Measurements from ENCODE around the gene CORT. TPM values are rescaled to one million over a fixed set of nuclear protein-coding genes. Genes with fewer than 3 reads are reported as not detected.
"Not testable (repeated sequence)": the region's sequence is repeated elsewhere in the genome, so short reads cannot be mapped to it uniquely, and the experiment has no call there.

The CORT gene
- total RNA-seq, 1 donor from 2014 or later: 0.52 TPM

- Histone ChIP-seq H3K9me3 (ENCODE audit: control insufficient read depth in 3 of 3, low read length in 3 of 3) (no peaks in the 10 kb centered on the region), H3K27ac (ENCODE audit: low read depth, low read length) (no peak overlapping the region), H3K9ac (ENCODE audit: low read depth in 1 of 3, low read length in 3 of 3) (no peak overlapping the region), H3K4me3 (ENCODE audit: low read length in 3 of 3) (no peak overlapping the region), H3K4me1 (ENCODE audit: control insufficient read depth in 3 of 3, insufficient read depth in 3 of 3, low read length in 3 of 3) (peaks cover 0 to 2% (median 0%) of the 10 kb centered on the region in 3 donors), H3K36me3 (ENCODE audit: control insufficient read depth in 3 of 3, insufficient read depth in 3 of 3, low read length in 3 of 3) (no peaks in the 10 kb centered on the region), H3K27me3 (ENCODE audit: control insufficient read depth in 3 of 3, insufficient read depth in 3 of 3, low read length in 3 of 3) (peaks cover 8 to 18% (median 10%) of the 10 kb centered on the region in 3 donors)
Observed at GRCh38 chr1:10451287-10451686, 1.5 kb downstream of the CORT start.

DNA sequence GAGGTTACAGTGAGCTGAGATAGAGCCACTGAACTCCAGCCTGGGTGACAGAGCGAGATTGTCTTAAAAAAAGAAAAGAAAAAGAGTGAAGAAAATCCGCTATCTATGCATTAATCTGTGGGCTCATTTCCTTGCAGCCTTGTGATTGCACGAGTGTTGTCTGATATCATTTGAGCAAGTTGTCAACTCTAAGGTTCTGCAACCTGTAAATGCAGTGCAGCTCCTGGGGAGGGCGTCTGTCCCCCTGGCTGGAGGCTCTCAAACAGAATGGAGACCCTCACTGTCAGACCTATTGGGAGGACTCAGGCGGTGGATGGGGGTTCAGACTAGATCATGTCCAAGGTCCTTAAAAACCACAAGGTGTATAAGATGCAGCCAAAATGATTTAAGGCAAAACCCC, 6.2 kb downstream of the CORT start:
- no peaks in the 10 kb centered on the region for H3K9me3 ChIP-seq (ENCODE audit: control insufficient read depth in 3 of 3, low read length in 3 of 3)
- no peak overlapping the region for H3K9ac ChIP-seq (ENCODE audit: low read depth in 1 of 3, low read length in 3 of 3)
- peaks cover 0 to under 1% (median 0%) of the 10 kb centered on the region in 3 donors for H3K36me3 ChIP-seq (ENCODE audit: control insufficient read depth in 3 of 3, insufficient read depth in 3 of 3, low read length in 3 of 3)
- H3K27me3 ChIP-seq (ENCODE audit: control insufficient read depth in 3 of 3, insufficient read depth in 3 of 3, low read length in 3 of 3): no peaks in the 10 kb centered on the region
- no peak overlapping the region for H3K4me3 ChIP-seq (ENCODE audit: low read length in 3 of 3)
- peaks cover 0 to 2% (median 0%) of the 10 kb centered on the region in 3 donors for H3K4me1 ChIP-seq (ENCODE audit: control insufficient read depth in 3 of 3, insufficient read depth in 3 of 3, low read length in 3 of 3)
- H3K27ac ChIP-seq (ENCODE audit: low read depth, low read length): no peak overlapping the region

GRCh38 chr1:10456661-10457060, 6.8 kb downstream of the CORT start:
- Histone ChIP-seq H3K4me3 (ENCODE audit: low read length in 3 of 3) (no peak overlapping the region), H3K27me3 (ENCODE audit: control insufficient read depth in 3 of 3, insufficient read depth in 3 of 3, low read length in 3 of 3) (no peaks in the 10 kb centered on the region), H3K4me1 (ENCODE audit: control insufficient read depth in 3 of 3, insufficient read depth in 3 of 3, low read length in 3 of 3) (no peaks in the 10 kb centered on the region), H3K9ac (ENCODE audit: low read depth in 1 of 3, low read length in 3 of 3) (no peak overlapping the region), H3K27ac (ENCODE audit: low read depth, low read length) (no peak overlapping the region), H3K9me3 (ENCODE audit: control insufficient read depth in 3 of 3, low read length in 3 of 3) (no peaks in the 10 kb centered on the region), H3K36me3 (ENCODE audit: control insufficient read depth in 3 of 3, insufficient read depth in 3 of 3, low read length in 3 of 3) (peaks cover 6 to 7% (median 6%) of the 10 kb centered on the region in 3 donors)

DNA sequence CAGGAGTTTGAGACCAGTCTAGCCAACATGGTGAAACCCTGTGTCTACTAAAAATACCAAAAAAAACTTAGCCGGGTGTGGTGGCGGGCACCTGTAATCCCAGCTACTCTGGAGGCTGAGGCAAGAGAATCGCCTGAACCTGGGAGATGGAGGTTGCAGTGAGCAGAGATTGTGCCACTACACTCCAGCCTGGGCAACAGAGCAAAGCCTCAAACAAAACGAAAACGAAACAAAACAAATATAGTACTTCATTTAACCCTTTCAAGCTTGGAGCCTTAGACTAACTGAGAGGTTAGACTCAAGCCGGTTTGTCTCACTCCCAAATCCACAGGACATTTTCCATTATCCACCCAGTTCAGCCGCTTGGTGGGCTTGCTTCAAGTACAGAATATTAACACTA, 7.6 kb downstream of the CORT start:
- H3K36me3 ChIP-seq (ENCODE audit: control insufficient read depth in 3 of 3, insufficient read depth in 3 of 3, low read length in 3 of 3): peaks cover 10 to 13% (median 10%) of the 10 kb centered on the region in 3 donors
- not testable (repeated sequence) for H3K27me3 ChIP-seq (ENCODE audit: control insufficient read depth in 3 of 3, insufficient read depth in 3 of 3, low read length in 3 of 3); H3K9me3 ChIP-seq (ENCODE audit: control insufficient read depth in 3 of 3, low read length in 3 of 3); H3K27ac ChIP-seq (ENCODE audit: low read depth, low read length); H3K9ac ChIP-seq (ENCODE audit: low read depth in 1 of 3, low read length in 3 of 3); H3K4me1 ChIP-seq (ENCODE audit: control insufficient read depth in 3 of 3, insufficient read depth in 3 of 3, low read length in 3 of 3); H3K4me3 ChIP-seq (ENCODE audit: low read length in 3 of 3)

DNA sequence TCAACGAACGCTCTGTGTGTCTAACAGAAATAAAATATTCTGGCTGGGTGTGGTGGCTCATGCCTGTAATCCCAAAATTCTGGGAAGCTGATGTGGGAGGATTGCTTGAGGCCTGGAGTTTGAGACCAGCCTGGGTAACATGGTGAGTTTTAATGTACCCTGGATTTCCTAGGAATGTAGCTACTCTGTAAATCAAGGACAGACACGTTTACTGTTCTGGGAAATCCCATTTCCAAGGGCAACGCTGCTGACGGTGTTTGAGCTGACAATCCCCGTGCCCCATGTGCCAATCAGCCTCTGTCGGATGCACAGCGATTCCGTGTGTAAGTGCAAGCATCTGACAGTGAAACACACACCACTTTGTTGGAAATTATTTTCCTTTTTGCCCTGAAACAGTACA, 8.0 kb downstream of the CORT start:
- Histone ChIP-seq H3K4me1 (ENCODE audit: control insufficient read depth in 3 of 3, insufficient read depth in 3 of 3, low read length in 3 of 3) (no peaks in the 10 kb centered on the region), H3K9ac (ENCODE audit: low read depth in 1 of 3, low read length in 3 of 3) (no peak overlapping the region), H3K4me3 (ENCODE audit: low read length in 3 of 3) (no peak overlapping the region), H3K9me3 (ENCODE audit: control insufficient read depth in 3 of 3, low read length in 3 of 3) (no peaks in the 10 kb centered on the region), H3K36me3 (ENCODE audit: control insufficient read depth in 3 of 3, insufficient read depth in 3 of 3, low read length in 3 of 3) (peaks cover 14 to 17% (median 14%) of the 10 kb centered on the region in 3 donors), H3K27me3 (ENCODE audit: control insufficient read depth in 3 of 3, insufficient read depth in 3 of 3, low read length in 3 of 3) (no peaks in the 10 kb centered on the region), H3K27ac (ENCODE audit: low read depth, low read length) (no peak overlapping the region)

- Histone ChIP-seq H3K27ac (ENCODE audit: low read depth, low read length) (no peak overlapping the region), H3K27me3 (ENCODE audit: control insufficient read depth in 3 of 3, insufficient read depth in 3 of 3, low read length in 3 of 3) (no peaks in the 10 kb centered on the region), H3K36me3 (ENCODE audit: control insufficient read depth in 3 of 3, insufficient read depth in 3 of 3, low read length in 3 of 3) (peaks cover 20 to 23% (median 22%) of the 10 kb centered on the region in 3 donors), H3K4me1 (ENCODE audit: control insufficient read depth in 3 of 3, insufficient read depth in 3 of 3, low read length in 3 of 3) (no peaks in the 10 kb centered on the region), H3K4me3 (ENCODE audit: low read length in 3 of 3) (no peak overlapping the region), H3K9ac (ENCODE audit: low read depth in 1 of 3, low read length in 3 of 3) (no peak overlapping the region), H3K9me3 (ENCODE audit: control insufficient read depth in 3 of 3, low read length in 3 of 3) (no peaks in the 10 kb centered on the region)
Observed at GRCh38 chr1:10459184-10459583, 9.4 kb downstream of the CORT start.

- Histone ChIP-seq H3K27ac (ENCODE audit: low read depth, low read length) (no peak overlapping the region), H3K9ac (ENCODE audit: low read depth in 1 of 3, low read length in 3 of 3) (no peak overlapping the region), H3K4me3 (ENCODE audit: low read length in 3 of 3) (no peak overlapping the region), H3K4me1 (ENCODE audit: control insufficient read depth in 3 of 3, insufficient read depth in 3 of 3, low read length in 3 of 3) (peaks cover 10% of the 10 kb centered on the region in 3 donors), H3K9me3 (ENCODE audit: control insufficient read depth in 3 of 3, low read length in 3 of 3) (no peaks in the 10 kb centered on the region), H3K36me3 (ENCODE audit: control insufficient read depth in 3 of 3, insufficient read depth in 3 of 3, low read length in 3 of 3) (peaks cover 43 to 57% (median 50%) of the 10 kb centered on the region in 3 donors), H3K27me3 (ENCODE audit: control insufficient read depth in 3 of 3, insufficient read depth in 3 of 3, low read length in 3 of 3) (no peaks in the 10 kb centered on the region)
Observed at GRCh38 chr1:10467078-10467477, 17.2 kb downstream of the CORT start.

DNA sequence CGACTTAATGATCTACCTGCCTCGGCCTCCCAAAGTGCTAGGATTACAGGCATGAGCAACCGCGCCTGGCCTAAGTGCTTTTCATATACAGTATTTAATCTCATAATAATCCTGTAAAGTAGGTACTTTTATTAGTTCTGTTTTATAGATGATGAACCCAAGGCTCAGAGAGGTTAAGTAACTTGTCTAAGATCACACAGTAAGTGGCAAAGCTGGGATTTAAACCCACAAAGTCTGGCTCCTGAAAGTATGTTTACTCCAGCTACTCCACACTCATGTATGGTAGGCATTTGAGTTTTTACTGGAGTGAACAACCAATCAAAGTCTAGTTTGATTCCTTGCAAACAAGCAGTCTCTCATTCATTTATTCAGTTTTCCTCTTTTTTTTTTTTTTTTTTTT, 20.2 kb downstream of the CORT start:
- peaks cover 10 to 15% (median 12%) of the 10 kb centered on the region in 3 donors for H3K4me1 ChIP-seq (ENCODE audit: control insufficient read depth in 3 of 3, insufficient read depth in 3 of 3, low read length in 3 of 3)
- H3K36me3 ChIP-seq (ENCODE audit: control insufficient read depth in 3 of 3, insufficient read depth in 3 of 3, low read length in 3 of 3): peaks cover 23 to 36% (median 31%) of the 10 kb centered on the region in 3 donors
- no peaks in the 10 kb centered on the region for H3K9me3 ChIP-seq (ENCODE audit: control insufficient read depth in 3 of 3, low read length in 3 of 3)
- no peak overlapping the region for H3K27ac ChIP-seq (ENCODE audit: low read depth, low read length)
- no peak overlapping the region for H3K4me3 ChIP-seq (ENCODE audit: low read length in 3 of 3)
- H3K9ac ChIP-seq (ENCODE audit: low read depth in 1 of 3, low read length in 3 of 3): no peak overlapping the region
- H3K27me3 ChIP-seq (ENCODE audit: control insufficient read depth in 3 of 3, insufficient read depth in 3 of 3, low read length in 3 of 3): no peaks in the 10 kb centered on the region

- H3K4me3 ChIP-seq (ENCODE audit: low read length in 3 of 3): peak overlapping the region; percentile 91 to 95 (median 93)
- no peaks in the 10 kb centered on the region for H3K9me3 ChIP-seq (ENCODE audit: control insufficient read depth in 3 of 3, low read length in 3 of 3)
- peaks cover 17 to 22% (median 22%) of the 10 kb centered on the region in 3 donors for H3K36me3 ChIP-seq (ENCODE audit: control insufficient read depth in 3 of 3, insufficient read depth in 3 of 3, low read length in 3 of 3)
- no peaks in the 10 kb centered on the region for H3K27me3 ChIP-seq (ENCODE audit: control insufficient read depth in 3 of 3, insufficient read depth in 3 of 3, low read length in 3 of 3)
- peaks cover 22 to 31% (median 24%) of the 10 kb centered on the region in 3 donors for H3K4me1 ChIP-seq (ENCODE audit: control insufficient read depth in 3 of 3, insufficient read depth in 3 of 3, low read length in 3 of 3)
- peak overlapping the region; percentile 73 to 87 (median 85) for H3K9ac ChIP-seq (ENCODE audit: low read depth in 1 of 3, low read length in 3 of 3)
- H3K27ac ChIP-seq (ENCODE audit: low read depth, low read length): peak overlapping the region; percentile 39
Observed at GRCh38 chr1:10471411-10472219, 21.8 kb downstream of the CORT start.

All from skeletal muscle tissue (tissue), 4 donors.